CD4-positive, alpha-beta T cell treated with Interleukin-12 subunit alpha and Interleukin-12 subunit beta, for 1 hour (primary cell): ENCODE data around the gene EEPD1.

ENCODE experiments used
- DNase-seq: peaks from one replicate; pipeline ENCODE4 v3.0.0-alpha.2; 2020

Gene EEPD1

GRCh38 chr7:36263095-36263484, 110.0 kb downstream of the EEPD1 start:
- DNase-seq = no peak

GRCh38 chr7:36264123-36264801, 111.2 kb downstream of the EEPD1 start:
- DNase-seq = no peak

GRCh38 chr7:36264913-36265516, 112.0 kb downstream of the EEPD1 start:
- DNase-seq = no peak

- DNase-seq = no peak
Measured at GRCh38 chr7:36265680-36266079, 112.6 kb downstream of the EEPD1 start.

GRCh38 chr7:36266190-36266589, 113.1 kb downstream of the EEPD1 start:
- no peak for DNase-seq

- DNase-seq = no peak
Measured at GRCh38 chr7:36266683-36267082, 113.6 kb downstream of the EEPD1 start.

GRCh38 chr7:36272211-36272566, 119.1 kb downstream of the EEPD1 start:
- DNase-seq = no peak

GRCh38 chr7:36272567-36273269, 119.7 kb downstream of the EEPD1 start:
- DNase-seq = no peak

GRCh38 chr7:36273836-36274235, 120.8 kb downstream of the EEPD1 start:
- no peak for DNase-seq

GRCh38 chr7:36275735-36276284, 122.8 kb downstream of the EEPD1 start:
- DNase-seq = no peak

GRCh38 chr7:36276428-36277248, 123.6 kb downstream of the EEPD1 start:
- DNase-seq = no peak

GRCh38 chr7:36277249-36277542, 124.1 kb downstream of the EEPD1 start:
- no peak for DNase-seq

GRCh38 chr7:36278069-36278619, 125.1 kb downstream of the EEPD1 start:
- DNase-seq = no peak

GRCh38 chr7:36278620-36279172, 125.6 kb downstream of the EEPD1 start:
- no peak for DNase-seq

GRCh38 chr7:36279200-36279925, 126.3 kb downstream of the EEPD1 start:
- no peak for DNase-seq

- no peak for DNase-seq
Measured at GRCh38 chr7:36279926-36280315, 126.9 kb downstream of the EEPD1 start.

GRCh38 chr7:36280840-36281812, 128.1 kb downstream of the EEPD1 start:
- DNase-seq = no peak

- DNase-seq = no peak
Measured at GRCh38 chr7:36281945-36282717, 129.1 kb downstream of the EEPD1 start.

- no peak for DNase-seq
Measured at GRCh38 chr7:36283181-36283580, 130.1 kb downstream of the EEPD1 start.

GRCh38 chr7:36283711-36284130, 130.7 kb downstream of the EEPD1 start:
- DNase-seq = peak; percentile 39
